Measurements from ENCODE around the gene GTF2F1. TPM values are rescaled to one million over a fixed set of nuclear protein-coding genes. Genes with fewer than 3 reads are reported as not detected.
"Not testable (repeated sequence)": the region's sequence is repeated elsewhere in the genome, so short reads cannot be mapped to it uniquely, and the experiment has no call there.

GTF2F1 gene
- total RNA-seq, 1 experiment from 2014 or later = 43.8 TPM

- Histone ChIP-seq H3K4me1 (replicated peaks; ENCODE audit: insufficient read depth) (no peaks in the 10 kb centered on the region), H3F3A (ENCODE audit: insufficient read depth, low read depth) (no peaks in the 10 kb centered on the region), H3K4me3 (no peak overlapping the region), H3K36me3 (ENCODE audit: low read depth) (no peaks in the 10 kb centered on the region), H3K79me2 (ENCODE audit: low read depth) (no peaks in the 10 kb centered on the region), H3K4me2 (no peak overlapping the region), H2AFZ (no peak overlapping the region), H3K27me3 (ENCODE audit: insufficient read depth, low read depth) (no peaks in the 10 kb centered on the region), H4K20me1 (ENCODE audit: insufficient read depth) (no peaks in the 10 kb centered on the region), H3K27ac (no peak overlapping the region), H3K9me3 (ENCODE audit: insufficient read depth, low read depth) (no peaks in the 10 kb centered on the region), H3K9me2 (ENCODE audit: insufficient read depth) (no peaks in the 10 kb centered on the region)
- TF ChIP-seq EZH2 (IDR thresholded peaks at IDR 0.05; ENCODE audit: low read depth) (no peak), CTCF (conservative IDR thresholded peaks at IDR 0.05) (no peak)
- intact Hi-C loops (cut with micrococcal nuclease; ENCODE audit: unreplicated experiment) = no loop called here
- ChIA-PET CTCF (no interaction called here), POLR2A (ENCODE audit: unreplicated experiment) (no interaction called here)
- no peak for DNase-seq
- BruUV-seq (replicated peaks) = no TSS peak
These were observed 38.9 kb upstream of the GTF2F1 start for GRCh38 chr19:6431891-6432290.

GRCh38 chr19:6429419-6430221 lies 36.7 kb upstream of the GTF2F1 start:
- Histone ChIP-seq H3K27me3 (ENCODE audit: insufficient read depth, low read depth) (no peaks in the 10 kb centered on the region), H2AFZ (no peak overlapping the region), H4K20me1 (ENCODE audit: insufficient read depth) (no peaks in the 10 kb centered on the region), H3K4me2 (no peak overlapping the region), H3K36me3 (ENCODE audit: low read depth) (no peaks in the 10 kb centered on the region), H3K27ac (no peak overlapping the region), H3K4me3 (no peak overlapping the region), H3F3A (ENCODE audit: insufficient read depth, low read depth) (no peaks in the 10 kb centered on the region), H3K9me3 (ENCODE audit: insufficient read depth, low read depth) (no peaks in the 10 kb centered on the region), H3K4me1 (replicated peaks; ENCODE audit: insufficient read depth) (no peaks in the 10 kb centered on the region), H3K9me2 (ENCODE audit: insufficient read depth) (no peaks in the 10 kb centered on the region), H3K79me2 (ENCODE audit: low read depth) (no peaks in the 10 kb centered on the region)
- ChIA-PET CTCF (no interaction called here), POLR2A (ENCODE audit: unreplicated experiment) (no interaction called here)
- no TSS peak for BruUV-seq (replicated peaks)
- intact Hi-C loops (cut with micrococcal nuclease; ENCODE audit: unreplicated experiment) = no loop called here
- TF ChIP-seq CTCF (conservative IDR thresholded peaks at IDR 0.05) = no peak
- DNase-seq = no peak

GRCh38 chr19:6428692-6429418 lies 35.9 kb upstream of the GTF2F1 start:
- H3K9me3 ChIP-seq (ENCODE audit: insufficient read depth, low read depth); H3K79me2 ChIP-seq (ENCODE audit: low read depth); H3K36me3 ChIP-seq (ENCODE audit: low read depth); H3K4me2 ChIP-seq; H4K20me1 ChIP-seq (ENCODE audit: insufficient read depth); H3K27ac ChIP-seq; H3K4me1 ChIP-seq (replicated peaks; ENCODE audit: insufficient read depth); CTCF ChIA-PET; H3K27me3 ChIP-seq (ENCODE audit: insufficient read depth, low read depth); H3K9me2 ChIP-seq (ENCODE audit: insufficient read depth); BruUV-seq (replicated peaks); H3F3A ChIP-seq (ENCODE audit: insufficient read depth, low read depth); DNase-seq; H3K4me3 ChIP-seq; intact Hi-C loops (cut with micrococcal nuclease; ENCODE audit: unreplicated experiment); H2AFZ ChIP-seq; POLR2A ChIA-PET (ENCODE audit: unreplicated experiment): not testable (repeated sequence)

All from PC-9 (cell line).